PC-3 (cell line): ENCODE results near the gene GPC3. TPM values are rescaled to one million over a fixed set of nuclear protein-coding genes. Genes with fewer than 3 reads are reported as not detected.

ENCODE experiments used
- ATAC-seq: fragments of 200-7000 bp; cut with Tn5 transposase; 2 replicates; pipeline ENCODE4 v1.9.1; 2020; ENCODE audit warnings: mild to moderate bottlenecking, moderate library complexity
- BruUV-seq: library from RNA; stranded (reverse); fragments of 400-500 nt; replicated peaks from 2 replicates; lab custom pipeline; 2021; lab: Mats Ljungman, UMichigan
- CTCF ChIA-PET: fragments of 300-600 bp; sonication (Branson Sonifier 250); formaldehyde crosslinking; loops from one replicate; lab custom pipeline; 2022; ENCODE audit warnings: antibody characterized with exemption; lab: Charles Lee
- POLR2A ChIA-PET: fragments of 300-600 bp; sonication (Branson Sonifier 250); formaldehyde crosslinking; loops from one replicate; lab custom pipeline; 2022; ENCODE audit warnings: antibody characterized with exemption; ENCODE audit not compliant: unreplicated experiment; lab: Charles Lee
- DNase-seq: peaks from one replicate; pipeline ENCODE4 v3.0.0-alpha.2; 2015
- H2AFZ ChIP-seq: fragments of 300-600 bp; sonication (generic); 2 replicates; pipeline ENCODE4 v1.6.0; 2016; ENCODE audit warnings: antibody characterized with exemption, low read length
- H3F3A ChIP-seq: fragments of 300-600 bp; sonication (generic); one replicate; pipeline ENCODE4 v1.6.0; 2017; ENCODE audit warnings: antibody characterized with exemption, low read length, control low read depth, mild to moderate bottlenecking; ENCODE audit not compliant: unreplicated experiment
- H3K27ac ChIP-seq: fragments of 300-600 bp; sonication (generic); 2 replicates; pipeline ENCODE4 v1.5.1; 2016; ENCODE audit warnings: mild to moderate bottlenecking, low read length
- H3K27me3 ChIP-seq: fragments of 300-600 bp; sonication (generic); 2 replicates; pipeline ENCODE4 v1.6.1; 2016; ENCODE audit warnings: low read length, mixed read lengths
- H3K36me3 ChIP-seq: fragments of 300-600 bp; sonication (generic); 2 replicates; pipeline ENCODE4 v1.6.1; 2016; ENCODE audit warnings: low read depth, mixed run types, low read length, mixed read lengths
- H3K4me1 ChIP-seq: fragments of 300-600 bp; sonication (generic); 2 replicates; pipeline ENCODE4 v1.5.1; 2016; ENCODE audit warnings: low read length; ENCODE audit not compliant: insufficient read depth
- H3K4me2 ChIP-seq: fragments of 300-600 bp; sonication (generic); 2 replicates; pipeline ENCODE4 v1.6.0; 2016; ENCODE audit warnings: low read length
- H3K4me3 ChIP-seq: fragments of 300-600 bp; sonication (generic); 2 replicates; pipeline ENCODE4 v1.5.1; 2016; ENCODE audit warnings: mild to moderate bottlenecking, low read length, mixed read lengths
- H3K79me2 ChIP-seq: fragments of 300-600 bp; sonication (generic); 2 replicates; pipeline ENCODE4 v1.6.1; 2017; ENCODE audit warnings: low read length, mixed read lengths
- H3K9ac ChIP-seq: fragments of 300-600 bp; sonication (generic); 2 replicates; pipeline ENCODE4 v1.6.0; 2016; ENCODE audit warnings: mild to moderate bottlenecking, low read length
- H3K9me2 ChIP-seq: fragments of 300-600 bp; sonication (generic); replicated peaks from 2 replicates; pipeline ENCODE4 v1.6.1; 2016; ENCODE audit warnings: mixed run types, low read length, mixed read lengths
- H3K9me3 ChIP-seq: fragments of 300-600 bp; sonication (generic); 2 replicates; pipeline ENCODE4 v1.6.1; 2016; ENCODE audit warnings: low read length, mixed read lengths
- H4K20me1 ChIP-seq: fragments of 300-600 bp; sonication (generic); 2 replicates; pipeline ENCODE4 v1.6.1; 2016; ENCODE audit warnings: low read length, mixed read lengths
- CTCF ChIP-seq: fragments of 300-600 bp; sonication (generic); conservative IDR thresholded peaks from 2 replicates; pipeline ENCODE4 v1.5.1; 2017; ENCODE audit warnings: antibody characterized with exemption, low read depth, mild to moderate bottlenecking, low read length
- EZH2 ChIP-seq: fragments of 300-600 bp; sonication (generic); IDR thresholded peaks from one replicate; pipeline ENCODE4 v1.6.1; 2017; ENCODE audit warnings: antibody characterized with exemption, mild to moderate bottlenecking, low read length; ENCODE audit not compliant: unreplicated experiment
- EZH2phosphoT487 ChIP-seq: fragments of 300-600 bp; sonication (generic); IDR thresholded peaks from 2 replicates; pipeline ENCODE4 v1.6.1; 2018; ENCODE audit warnings: mild to moderate bottlenecking, antibody characterized with exemption, low read length, borderline replicate concordance
- intact Hi-C: fragments of 100-400 bp; cut with micrococcal nuclease; formaldehyde crosslinking; loops from 2 replicates; pipeline ENCODE4 v1.9.0; 2023
- total RNA-seq: library from RNA; depleted of rRNA; stranded (reverse); fragments of >200 nt; gene quantifications from 2 replicates; pipeline ENCODE4 v1.2.3, GENCODE V29; 2014

Gene GPC3
- total RNA-seq, 1 experiment from 2014 or later = not detected

GRCh38 chrX:133857640-133858269, 127.6 kb downstream of the GPC3 start:
- Histone ChIP-seq H3K4me1 (no peaks in the 10 kb centered on the region), H3K36me3 (no peaks in the 10 kb centered on the region), H3K27ac (no peak overlapping the region), H3K4me2 (no peak overlapping the region), H3K9ac (no peak overlapping the region), H3K27me3 (peaks cover 17% of the 10 kb centered on the region), H3K9me3 (no peaks in the 10 kb centered on the region), H3K79me2 (no peaks in the 10 kb centered on the region), H3F3A (no peaks in the 10 kb centered on the region), H2AFZ (no peak overlapping the region), H3K9me2 (no peaks in the 10 kb centered on the region), H4K20me1 (no peaks in the 10 kb centered on the region), H3K4me3 (no peak overlapping the region)
- BruUV-seq = no TSS peak
- no peak for TF ChIP-seq EZH2phosphoT487
- no peak for TF ChIP-seq CTCF
- TF ChIP-seq EZH2 = no peak
- ChIA-PET CTCF (no interaction called here), POLR2A (no interaction called here)
- ATAC-seq (no peak), DNase-seq (no peak)
- intact Hi-C loops = no loop called here

GRCh38 chrX:133856819-133857218, 128.6 kb downstream of the GPC3 start:
- Histone ChIP-seq H3K9me3 (no peaks in the 10 kb centered on the region), H3K9me2 (no peaks in the 10 kb centered on the region), H3F3A (no peaks in the 10 kb centered on the region), H3K4me2 (no peak overlapping the region), H3K79me2 (no peaks in the 10 kb centered on the region), H3K4me3 (no peak overlapping the region), H2AFZ (no peak overlapping the region), H3K27me3 (peaks cover 19% of the 10 kb centered on the region), H3K27ac (no peak overlapping the region), H4K20me1 (no peaks in the 10 kb centered on the region), H3K4me1 (no peaks in the 10 kb centered on the region), H3K36me3 (no peaks in the 10 kb centered on the region), H3K9ac (no peak overlapping the region)
- DNase-seq (no peak), ATAC-seq (no peak)
- POLR2A ChIA-PET = no interaction called here
- CTCF ChIA-PET = no interaction called here
- intact Hi-C loops = no loop called here
- no peak for TF ChIP-seq EZH2
- no peak for TF ChIP-seq CTCF
- no peak for TF ChIP-seq EZH2phosphoT487
- no TSS peak for BruUV-seq

- H3K4me3 ChIP-seq = no peak overlapping the region
- no peaks in the 10 kb centered on the region for H3K36me3 ChIP-seq
- no peaks in the 10 kb centered on the region for H3K9me3 ChIP-seq
- BruUV-seq = no TSS peak
- H3K4me2 ChIP-seq = no peak overlapping the region
- ChIA-PET CTCF (no interaction called here), POLR2A (no interaction called here)
- H4K20me1 ChIP-seq = no peaks in the 10 kb centered on the region
- no peak for ATAC-seq
- no peak overlapping the region for H3K9ac ChIP-seq
- no peak for DNase-seq
- intact Hi-C loops = no loop called here
- no peaks in the 10 kb centered on the region for H3K4me1 ChIP-seq
- no peaks in the 10 kb centered on the region for H3K9me2 ChIP-seq
- H2AFZ ChIP-seq = no peak overlapping the region
- no peak overlapping the region for H3K27ac ChIP-seq
- peaks cover 22% of the 10 kb centered on the region for H3K27me3 ChIP-seq
- TF ChIP-seq EZH2phosphoT487 (no peak), CTCF (no peak), EZH2 (no peak)
- H3F3A ChIP-seq = no peaks in the 10 kb centered on the region
- H3K79me2 ChIP-seq = no peaks in the 10 kb centered on the region
Measured at GRCh38 chrX:133854290-133854689, 131.1 kb downstream of the GPC3 start.
